SK-N-SH treated with all-trans-retinoic acid at 6 μM for 48 hours (cell line): ENCODE data around the gene CIBAR2.

ENCODE experiments used
- SNAI2 ChIP-seq: fragments of 250-450 bp; sonication (Bioruptor Pico); IDR thresholded peaks from 2 replicates; pipeline ENCODE4 v1.5.0; 2020; ENCODE audit warnings: mild to moderate bottlenecking, moderate library complexity
- TOX ChIP-seq: fragments of 250-450 bp; sonication (Bioruptor Pico); IDR thresholded peaks from 2 replicates; pipeline ENCODE4 v1.8.0; 2021; ENCODE audit warnings: mild to moderate bottlenecking, moderate library complexity, borderline replicate concordance
- ZFP30 ChIP-seq: fragments of 450-650 bp; formaldehyde crosslinking; IDR thresholded peaks from 2 replicates; pipeline ENCODE4 v1.5.0; 2022; ENCODE audit warnings: mild to moderate bottlenecking, moderate library complexity
- ZNF565 ChIP-seq: fragments of 450-650 bp; formaldehyde crosslinking; conservative IDR thresholded peaks from 2 replicates; pipeline ENCODE4 v1.5.0; 2020; ENCODE audit warnings: low read depth, mild to moderate bottlenecking, moderate library complexity

GRCh38 chr16:85075236-85075924, 36.9 kb downstream of the CIBAR2 start:
- TF ChIP-seq SNAI2 (CRISPR knock-in tag) (no peak), ZNF565 (CRISPR knock-in tag) (no peak), TOX (CRISPR knock-in tag) (no peak), ZFP30 (CRISPR knock-in tag) (no peak)
